CD4-positive, alpha-beta T cell (primary cell): ENCODE data around the gene MBNL2. TPM values are rescaled to one million over a fixed set of nuclear protein-coding genes. Genes with fewer than 3 reads are reported as not detected.

ENCODE experiments used
- ATAC-seq: fragments of 200-7000 bp; cut with Tn5 transposase; one replicate; pipeline ENCODE4 v1.10.0; 2022; ENCODE audit warnings: mild to moderate bottlenecking; ENCODE audit not compliant: poor library complexity
- CTCF ChIA-PET: fragments of 350-600 bp; sonication (Branson Sonifier 250); formaldehyde crosslinking; loops from one replicate; lab custom pipeline; 2021; ENCODE audit warnings: antibody characterized with exemption, inconsistent platforms; lab: Charles Lee
- POLR2A ChIA-PET: fragments of 350-600 bp; sonication (Branson Sonifier 250); formaldehyde crosslinking; loops from one replicate; lab custom pipeline; 2021; ENCODE audit warnings: antibody characterized with exemption, inconsistent platforms; lab: Charles Lee
- DNase-seq, 14 experiments: peaks; one replicate each; pipeline ENCODE4 v3.0.0-alpha.2; 2013 to 2020; ENCODE audit warnings: mixed read lengths in 2 of 14
- H3K27ac ChIP-seq, 2 donors: one replicate each; pipeline versions ENCODE4 v1.5.1 to v1.7.0; 2013; ENCODE audit warnings: low read length in 2 of 2, low read depth in 1 of 2, mild to moderate bottlenecking in 1 of 2
- H3K27me3 ChIP-seq, 2 experiments: 1 replicate in 1 of 2; 2 replicates in 1 of 2; pipeline versions ENCODE4 v1.6.1 to v1.7.0; 2013; ENCODE audit warnings: low read length in 2 of 2, control low read depth in 1 of 2, mild to moderate bottlenecking in 1 of 2, moderate library complexity in 1 of 2; ENCODE audit not compliant: insufficient read depth in 2 of 2, control insufficient read depth in 1 of 2
- H3K36me3 ChIP-seq: one replicate; pipeline ENCODE4 v1.6.1; 2013; ENCODE audit warnings: low read length, control low read depth; ENCODE audit not compliant: insufficient read depth
- H3K4me1 ChIP-seq: one replicate; pipeline ENCODE4 v1.6.1; 2013; ENCODE audit warnings: low read length, control low read depth; ENCODE audit not compliant: insufficient read depth
- H3K4me3 ChIP-seq: one replicate; pipeline ENCODE4 v1.5.1; 2013; ENCODE audit warnings: mild to moderate bottlenecking, low read length, moderate library complexity
- H3K9me3 ChIP-seq, 2 experiments: 1 replicate in 1 of 2; 2 replicates in 1 of 2; pipeline versions ENCODE4 v1.6.1 to v1.7.0; 2013; ENCODE audit warnings: low read length in 2 of 2, mild to moderate bottlenecking in 2 of 2, control low read depth in 1 of 2, moderate library complexity in 1 of 2; ENCODE audit not compliant: control insufficient read depth in 1 of 2, insufficient read depth in 1 of 2
- H3K27ac Mint-ChIP-seq: one replicate; pipeline ENCODE4 v1.8.0; 2020; ENCODE audit warnings: mixed read lengths
- H3K27me3 Mint-ChIP-seq: one replicate; pipeline ENCODE4 v1.8.0; 2021; ENCODE audit warnings: mixed read lengths
- H3K36me3 Mint-ChIP-seq: one replicate; pipeline ENCODE4 v1.8.0; 2021; ENCODE audit warnings: low read depth, mixed read lengths
- H3K4me1 Mint-ChIP-seq: one replicate; pipeline ENCODE4 v1.8.0; 2021; ENCODE audit warnings: low read depth, mixed read lengths
- H3K4me3 Mint-ChIP-seq: one replicate; pipeline ENCODE4 v1.8.0; 2020; ENCODE audit warnings: mild to moderate bottlenecking, mixed read lengths
- H3K9me3 Mint-ChIP-seq: one replicate; pipeline ENCODE4 v1.8.0; 2020; ENCODE audit warnings: mixed read lengths
- intact Hi-C, 2 experiments: fragments of 100-400 bp; cut with DNase I in 1 of 2; cut with micrococcal nuclease in 1 of 2; formaldehyde crosslinking; loops; one replicate each; pipeline versions ENCODE4 v1.15.1 to v1.9.0; 2023 to 2025; cut with DNase I, micrococcal nuclease
- total RNA-seq, 174 experiments: library from RNA in 2 of 174; stranded (reverse) in 2 of 174; gene quantifications; one replicate each; pipeline ENCODE4 v1.2.3 and lab custom pipeline; 2021 to 2026
- TF ChIP-seq, protein P1 (sequence below): fragments of 200-600 bp; IDR thresholded peaks from one replicate; pipeline ENCODE4 v1.8.0; 2022; ENCODE audit warnings: antibody characterized with exemption, mild to moderate bottlenecking

Gene MBNL2
- total RNA-seq, 2 experiments from 2014 or later, result 35.9 to 36.0 TPM

DNA sequence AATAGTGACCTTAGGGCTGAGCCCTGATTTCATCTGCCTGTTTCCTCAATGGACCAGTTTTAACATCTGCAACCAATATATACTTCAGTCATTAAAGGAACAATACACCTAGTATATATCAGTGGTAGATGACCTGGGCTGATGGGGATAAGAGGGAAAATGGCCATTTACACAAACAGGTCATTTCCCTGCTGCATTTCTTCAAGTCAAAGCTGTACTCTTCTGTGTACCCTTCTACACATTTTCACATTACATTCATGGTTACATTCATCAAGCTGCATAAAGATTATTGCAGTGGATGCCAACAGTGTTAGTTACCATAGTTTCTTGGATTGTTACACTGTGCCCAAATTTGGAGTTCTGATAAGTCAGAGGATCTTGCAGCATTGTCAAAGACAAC is 130.7 kb downstream of the MBNL2 start:
- no peak overlapping the region for H3K27ac ChIP-seq
- CTCF ChIA-PET, result interaction anchor here (5.1 kb wide), 1 partner anchor 243 kb away, joined by 28 read pairs; no protein-coding TSS in a partner anchor
- H3K36me3 ChIP-seq, result peaks cover 46% of the 10 kb centered on the region
- no peak overlapping the region for H3K27ac Mint-ChIP-seq
- TF ChIP-seq, protein P1, sequence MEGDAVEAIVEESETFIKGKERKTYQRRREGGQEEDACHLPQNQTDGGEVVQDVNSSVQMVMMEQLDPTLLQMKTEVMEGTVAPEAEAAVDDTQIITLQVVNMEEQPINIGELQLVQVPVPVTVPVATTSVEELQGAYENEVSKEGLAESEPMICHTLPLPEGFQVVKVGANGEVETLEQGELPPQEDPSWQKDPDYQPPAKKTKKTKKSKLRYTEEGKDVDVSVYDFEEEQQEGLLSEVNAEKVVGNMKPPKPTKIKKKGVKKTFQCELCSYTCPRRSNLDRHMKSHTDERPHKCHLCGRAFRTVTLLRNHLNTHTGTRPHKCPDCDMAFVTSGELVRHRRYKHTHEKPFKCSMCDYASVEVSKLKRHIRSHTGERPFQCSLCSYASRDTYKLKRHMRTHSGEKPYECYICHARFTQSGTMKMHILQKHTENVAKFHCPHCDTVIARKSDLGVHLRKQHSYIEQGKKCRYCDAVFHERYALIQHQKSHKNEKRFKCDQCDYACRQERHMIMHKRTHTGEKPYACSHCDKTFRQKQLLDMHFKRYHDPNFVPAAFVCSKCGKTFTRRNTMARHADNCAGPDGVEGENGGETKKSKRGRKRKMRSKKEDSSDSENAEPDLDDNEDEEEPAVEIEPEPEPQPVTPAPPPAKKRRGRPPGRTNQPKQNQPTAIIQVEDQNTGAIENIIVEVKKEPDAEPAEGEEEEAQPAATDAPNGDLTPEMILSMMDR, result no peak
- no peaks in the 10 kb centered on the region for H3K27me3 ChIP-seq
- ATAC-seq, result no peak
- POLR2A ChIA-PET, result no interaction called here
- intact Hi-C loops, result loop anchor here in 1 of 2 experiments (10.0 kb wide), 1 partner anchor 128 kb away; the partner anchor contains the start of gene MBNL2
- no peaks in the 10 kb centered on the region for H3K4me1 Mint-ChIP-seq
- H3K9me3 ChIP-seq, result no peaks in the 10 kb centered on the region
- no peaks in the 10 kb centered on the region for H3K4me1 ChIP-seq
- no peaks in the 10 kb centered on the region for H3K27me3 Mint-ChIP-seq
- H3K36me3 Mint-ChIP-seq, result peaks cover 84% of the 10 kb centered on the region
- H3K9me3 Mint-ChIP-seq, result no peaks in the 10 kb centered on the region
- no peak for DNase-seq
- H3K4me3 ChIP-seq, result no peak overlapping the region
- H3K4me3 Mint-ChIP-seq, result no peak overlapping the region

DNA sequence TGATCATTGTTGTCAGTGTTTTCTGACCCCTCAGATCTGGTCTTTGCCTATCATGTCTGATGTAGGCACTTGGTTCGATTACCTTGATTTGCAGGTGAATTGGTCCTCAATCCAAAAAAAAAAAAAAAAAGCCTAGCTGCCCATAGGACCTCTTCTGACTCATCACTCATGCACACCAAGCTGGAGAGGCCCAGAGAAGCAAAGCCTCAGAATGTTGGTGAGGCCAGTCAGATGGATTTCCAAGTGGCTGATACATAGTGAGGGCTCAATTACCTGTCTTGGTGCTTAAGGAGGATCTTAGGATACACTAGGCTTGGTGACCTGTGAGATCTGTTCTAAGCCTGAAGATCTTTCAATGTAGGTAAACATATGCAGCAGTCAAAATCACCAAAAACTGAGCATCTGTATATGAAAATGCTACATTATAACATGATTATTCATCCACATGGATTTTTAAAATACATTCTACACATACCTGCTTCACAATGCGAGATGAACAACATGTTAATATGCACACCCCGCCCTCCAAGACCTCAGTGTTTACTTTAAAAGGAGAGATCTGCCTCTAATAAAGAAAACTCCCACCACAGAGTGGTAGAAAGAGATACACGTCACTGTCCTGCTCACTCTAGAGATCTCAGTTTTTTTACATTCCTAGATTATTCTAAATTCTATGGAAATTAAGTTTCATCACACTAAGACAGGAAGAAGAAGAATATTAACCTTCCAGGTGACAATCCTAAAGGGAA is 132.0 kb downstream of the MBNL2 start:
- H3K36me3 Mint-ChIP-seq, result peaks cover 83% of the 10 kb centered on the region
- intact Hi-C loops, result loop anchor here in 1 of 2 experiments (10.0 kb wide), 1 partner anchor 129 kb away; the partner anchor contains the start of gene MBNL2
- ChIA-PET POLR2A (no interaction called here), CTCF (interaction anchor here (5.1 kb wide), 1 partner anchor 245 kb away, joined by 28 read pairs; no protein-coding TSS in a partner anchor)
- no peaks in the 10 kb centered on the region for H3K27me3 ChIP-seq
- H3K27ac ChIP-seq, result no peak overlapping the region
- TF ChIP-seq, protein P1, result no peak
- H3K9me3 Mint-ChIP-seq, result no peaks in the 10 kb centered on the region
- ATAC-seq, result no peak
- H3K4me3 Mint-ChIP-seq, result no peak overlapping the region
- peaks cover 40% of the 10 kb centered on the region for H3K36me3 ChIP-seq
- no peaks in the 10 kb centered on the region for H3K27me3 Mint-ChIP-seq
- H3K4me1 Mint-ChIP-seq, result no peaks in the 10 kb centered on the region
- no peak overlapping the region for H3K4me3 ChIP-seq
- no peaks in the 10 kb centered on the region for H3K9me3 ChIP-seq
- no peak for DNase-seq
- H3K27ac Mint-ChIP-seq, result no peak overlapping the region
- H3K4me1 ChIP-seq, result no peaks in the 10 kb centered on the region

DNA sequence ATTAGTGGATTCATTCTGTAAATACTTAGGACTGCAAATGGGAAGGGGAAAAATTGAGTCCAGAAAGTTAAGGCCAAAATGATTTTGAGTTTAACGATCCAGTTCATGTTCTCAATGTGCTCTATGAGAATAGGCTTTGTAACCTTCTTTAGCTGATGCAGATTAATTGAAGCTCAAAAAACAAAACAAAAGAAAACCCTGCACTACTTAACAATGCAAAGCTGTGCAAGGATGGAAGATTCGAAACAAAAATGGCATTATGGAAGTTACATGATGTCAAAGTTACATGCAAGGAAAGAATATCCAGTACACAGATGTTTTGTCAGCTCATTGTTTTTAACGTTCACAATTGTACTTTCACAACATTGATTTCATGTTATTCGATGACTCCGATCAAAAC is 132.7 kb downstream of the MBNL2 start:
- ChIA-PET CTCF (interaction anchor here (5.1 kb wide), 1 partner anchor 245 kb away, joined by 28 read pairs; no protein-coding TSS in a partner anchor), POLR2A (no interaction called here)
- H3K27me3 ChIP-seq, result no peaks in the 10 kb centered on the region
- DNase-seq (no peak), ATAC-seq (no peak)
- H3K4me3 ChIP-seq, result no peak overlapping the region
- Mint-ChIP-seq H3K27me3 (no peaks in the 10 kb centered on the region), H3K4me3 (no peak overlapping the region), H3K27ac (peak overlapping the region; percentile 44), H3K4me1 (peaks cover 5% of the 10 kb centered on the region), H3K36me3 (peaks cover 82% of the 10 kb centered on the region), H3K9me3 (no peaks in the 10 kb centered on the region)
- no peak overlapping the region for H3K27ac ChIP-seq
- no peaks in the 10 kb centered on the region for H3K9me3 ChIP-seq
- intact Hi-C loops, result loop anchor here in 1 of 2 experiments (10.0 kb wide), 1 partner anchor 130 kb away; the partner anchor contains the start of gene MBNL2
- no peaks in the 10 kb centered on the region for H3K4me1 ChIP-seq
- TF ChIP-seq, protein P1, result no peak
- peaks cover 34% of the 10 kb centered on the region for H3K36me3 ChIP-seq
